K562 (cell line): ENCODE measurements around the gene PPEF2. TPM values are rescaled to one million over a fixed set of nuclear protein-coding genes. Genes with fewer than 3 reads are reported as not detected.

ENCODE experiments used
- ATF7 ChIP-seq: fragments of 450-650 bp; IDR thresholded peaks from 2 replicates; pipeline ENCODE4 v1.7.1; 2014; ENCODE audit warnings: mild to moderate bottlenecking, moderate library complexity
- CREB3 ChIP-seq: fragments of 450-650 bp; conservative IDR thresholded peaks from 2 replicates; pipeline ENCODE4 v1.6.1; 2016; ENCODE audit warnings: missing genetic modification characterization, low read depth, mild to moderate bottlenecking, missing compliant biosample characterization, moderate library complexity
- ETV1 ChIP-seq: fragments of 450-650 bp; conservative IDR thresholded peaks from 2 replicates; pipeline ENCODE4 v1.6.1; 2016; ENCODE audit warnings: missing genetic modification characterization, control low read depth, low read depth, missing compliant biosample characterization
- FOXP1 ChIP-seq: sonication (generic); formaldehyde crosslinking; IDR thresholded peaks from 2 replicates; pipeline ENCODE4 v1.8.0; 2022; ENCODE audit warnings: mild to moderate bottlenecking, missing genetic modification reagents
- IRF1 ChIP-seq: sonication (generic); formaldehyde crosslinking; IDR thresholded peaks from 2 replicates; pipeline ENCODE4 v1.8.0; 2022; ENCODE audit warnings: missing genetic modification reagents, mild to moderate bottlenecking, borderline replicate concordance
- L3MBTL2 ChIP-seq: fragments of 450-650 bp; IDR thresholded peaks from 2 replicates; pipeline ENCODE4 v1.6.1; 2016; ENCODE audit warnings: mild to moderate bottlenecking, moderate library complexity
- NR2F6 ChIP-seq: fragments of 450-650 bp; formaldehyde crosslinking; IDR thresholded peaks from 2 replicates; pipeline ENCODE4 v1.4.0; 2020; ENCODE audit warnings: mild to moderate bottlenecking
- POLR3G ChIP-seq: IDR thresholded peaks from 2 replicates; pipeline ENCODE4 v1.6.1; 2011; ENCODE audit not compliant: insufficient read length, insufficient replicate concordance; ENCODE audit errors: extremely low read depth
- SP1 ChIP-seq: sonication (generic); formaldehyde crosslinking; IDR thresholded peaks from 2 replicates; pipeline ENCODE4 v1.8.1; 2022; ENCODE audit warnings: mild to moderate bottlenecking, missing genetic modification reagents
- VEZF1 ChIP-seq: fragments of 200-800 bp; sonication (Bioruptor generic); IDR thresholded peaks from 2 replicates; pipeline ENCODE4 v1.6.1; 2017; ENCODE audit warnings: missing genetic modification characterization, missing compliant biosample characterization
- ZBTB26 ChIP-seq: fragments of 450-650 bp; formaldehyde crosslinking; IDR thresholded peaks from 2 replicates; pipeline ENCODE4 v1.4.0; 2022; ENCODE audit warnings: missing genetic modification characterization
- ZKSCAN1 ChIP-seq: fragments of 150-350 bp; IDR thresholded peaks from 2 replicates; pipeline ENCODE4 v1.6.1; 2016; ENCODE audit warnings: low read depth, low read length
- ZNF280A ChIP-seq: fragments of 450-650 bp; IDR thresholded peaks from 2 replicates; pipeline ENCODE4 v1.6.1; 2018; ENCODE audit warnings: mild to moderate bottlenecking, low read depth; ENCODE audit not compliant: partially characterized antibody
- ZNF436 ChIP-seq: fragments of 250-450, 450-650 bp; sonication (Bioruptor Pico); formaldehyde crosslinking; IDR thresholded peaks from 2 replicates; pipeline ENCODE4 v1.7.0; 2020; ENCODE audit warnings: mild to moderate bottlenecking
- ZNF592 ChIP-seq: fragments of 450-650 bp; IDR thresholded peaks from 2 replicates; pipeline ENCODE4 v1.6.1; 2017; ENCODE audit warnings: antibody characterized with exemption, mild to moderate bottlenecking
- polyA plus RNA-seq, 8 experiments: library from polyadenylated mRNA; depleted of rRNA in 4 of 8; stranded (reverse) in 5 of 8; unstranded in 3 of 8; fragments of >200 nt; fragmentation: Nextera tagmentation in 2 of 8; fragmentation: Illumina TruSeq in 1 of 8; extraction: Ambion mirVana in 2 of 8; extraction: Trizol in 1 of 8; gene quantifications; 2 replicates each; pipeline versions ENCODE4 v1.2.1 to v1.2.3, GENCODE V29; 2011 to 2014; ENCODE audit warnings: inconsistent platforms in 1 of 8, missing spikeins in 1 of 8
- total RNA-seq, 7 experiments: library from RNA; depleted of rRNA in 6 of 7; stranded (reverse); fragments of >200 nt in 6 of 7; fragmentation: Illumina TruSeq in 2 of 7; extraction: Trizol in 2 of 7; gene quantifications; 2 replicates each; pipeline versions ENCODE4 v1.2.1 to v1.2.3, GENCODE V29; 2011 to 2021; ENCODE audit warnings: low replicate concordance in 1 of 7

Gene PPEF2
- total and polyA plus RNA-seq, 9 of the 15 experiments (the other 6 are each of a cell fraction or from before 2014, with no cell fraction given): not detected

GRCh38 chr4:75940692-75941253 lies 38.5 kb upstream of the PPEF2 start, which contains the start of gene NAAA (continued):
- TF ChIP-seq ZNF592: no peak
- TF ChIP-seq ATF7: peak; percentile 19; the same call in 1 of the 2 replicates
- TF ChIP-seq POLR3G: no peak
- TF ChIP-seq VEZF1: no peak
- no peak for TF ChIP-seq ZNF280A
- TF ChIP-seq L3MBTL2: peak; percentile 49; the same call in 1 of the 2 replicates
- no peak for TF ChIP-seq SP1 (CRISPR knock-in tag)
- no peak for TF ChIP-seq ZBTB26
- no peak for TF ChIP-seq CREB3
- TF ChIP-seq IRF1 (CRISPR knock-in tag): no peak
- TF ChIP-seq ZNF436 (CRISPR knock-in tag): no peak
- TF ChIP-seq ETV1 (tag): no peak
- no peak; the same call in 1 of the 2 replicates for TF ChIP-seq ZKSCAN1
- no peak for TF ChIP-seq FOXP1 (CRISPR knock-in tag)
- no peak for TF ChIP-seq NR2F6 (CRISPR knock-in tag)
